ENCODE results near the gene CREBL2. TPM values are rescaled to one million over a fixed set of nuclear protein-coding genes. Genes with fewer than 3 reads are reported as not detected.

CREBL2 gene
- total and polyA plus RNA-seq, 2 of the 13 experiments (the other 11 are each of a cell fraction or from before 2014, with no cell fraction given): 6.9 to 8.4 TPM

GRCh38 chr12:12582895-12583303, 28.8 kb upstream of the CREBL2 start:
- H4K20me1 ChIP-seq (ENCODE audit: insufficient read depth, low read length): no peaks in the 10 kb centered on the region
- 1% methylated on average over 6 of the region's 6 CpGs for WGBS (ENCODE audit: low lambda C conversion rate)
- ATAC-seq (peak; percentile 68), DNase-seq (ENCODE audit: low spot score) (peak; percentile 71), FAIRE-seq (peak; percentile 51)
- BruUV-seq (replicated peaks): no TSS peak
- H3K27me3 ChIP-seq (ENCODE audit: control insufficient read depth in 1 of 2, insufficient read depth in 2 of 2, low read length in 2 of 2): no peaks in the 10 kb centered on the region
- H3K4me2 ChIP-seq (ENCODE audit: low read depth, low read length): peak overlapping the region; percentile 69
- H3K36me3 ChIP-seq (replicated peaks in 1 of 2; ENCODE audit: control insufficient read depth in 1 of 2, insufficient read depth in 2 of 2, low read length in 2 of 2): no peaks in the 10 kb centered on the region
- no peak overlapping the region for H3K9ac ChIP-seq (ENCODE audit: insufficient read depth, low read depth, low read length)
- CTCF ChIA-PET (ENCODE audit: low intra/inter-chr PET ratio, low total read pairs): no interaction called here
- intact Hi-C loops (cut with micrococcal nuclease; ENCODE audit: unreplicated experiment) (no loop called here), in situ Hi-C loops (cut with HindIII; ENCODE audit: extremely low pct_ligation_motif_present, low pct_unique_long_range_greater_than_20kb) (no loop called here)
- no peaks in the 10 kb centered on the region for H3K79me2 ChIP-seq (ENCODE audit: insufficient read depth, low read length)
- no peaks in the 10 kb centered on the region for H3K9me3 ChIP-seq (ENCODE audit: low read length)
- no peak overlapping the region for H2AFZ ChIP-seq (ENCODE audit: low read length)
- peak overlapping the region in 1 of 3 experiments; percentile 24; a peak in 1 of 6 replicates for H3K4me3 ChIP-seq (replicated peaks in 1 of 3; ENCODE audit: insufficient read depth in 1 of 3, low read depth in 2 of 3, low read length in 3 of 3)
- POLR2A ChIA-PET: no interaction called here
- no peak overlapping the region for H3K27ac ChIP-seq (ENCODE audit: extremely low read length, insufficient read depth, low read length)
- H3K4me1 ChIP-seq (ENCODE audit: insufficient read depth, low read length): peaks cover 35% of the 10 kb centered on the region
- TF ChIP-seq ZBTB26 (CRISPR knock-in tag; IDR thresholded peaks at IDR 0.05; ENCODE audit: borderline replicate concordance): no peak
- TF ChIP-seq RAD21 (CRISPR knock-in tag; IDR thresholded peaks at IDR 0.05): no peak
- TF ChIP-seq RBFOX2 (IDR thresholded peaks at IDR 0.05; ENCODE audit: low read depth, low read length): no peak
- TF ChIP-seq ZNF768 (CRISPR knock-in tag; IDR thresholded peaks at IDR 0.05): no peak
- peak; percentile 70 for TF ChIP-seq PPARG (CRISPR knock-in tag; conservative IDR thresholded peaks at IDR 0.05)
- no peak for TF ChIP-seq NAIF1 (CRISPR knock-in tag; IDR thresholded peaks at IDR 0.05; ENCODE audit: borderline replicate concordance)
- TF ChIP-seq GLI4 (CRISPR knock-in tag; IDR thresholded peaks at IDR 0.05; ENCODE audit: borderline replicate concordance): no peak
- TF ChIP-seq ATF3 (CRISPR knock-in tag; IDR thresholded peaks at IDR 0.05): no peak
- no peak for TF ChIP-seq HOXA5 (CRISPR knock-in tag; IDR thresholded peaks at IDR 0.05)
- TF ChIP-seq ZNF512B (CRISPR knock-in tag; IDR thresholded peaks at IDR 0.05; ENCODE audit: borderline replicate concordance): no peak
- no peak for TF ChIP-seq KDM1A (CRISPR knock-in tag; IDR thresholded peaks at IDR 0.05)
- TF ChIP-seq HDAC2 (CRISPR knock-in tag; IDR thresholded peaks at IDR 0.05): no peak
- no peak for TF ChIP-seq ZSCAN5A (CRISPR knock-in tag; IDR thresholded peaks at IDR 0.05; ENCODE audit: borderline replicate concordance)
- no peak for TF ChIP-seq ZNF10 (CRISPR knock-in tag; IDR thresholded peaks at IDR 0.05; ENCODE audit: borderline replicate concordance, low read depth)
- no peak for TF ChIP-seq ZBTB10 (CRISPR knock-in tag; IDR thresholded peaks at IDR 0.05; ENCODE audit: borderline replicate concordance)
- TF ChIP-seq ZC3H4 (CRISPR knock-in tag; IDR thresholded peaks at IDR 0.05; ENCODE audit: borderline replicate concordance): no peak
- no peak for TF ChIP-seq KDM4B (CRISPR knock-in tag; IDR thresholded peaks at IDR 0.05)
- 0 out of 2 replicates have a peak, but pooled peaks have one; percentile 11 for TF ChIP-seq SAP130 (CRISPR knock-in tag; IDR thresholded peaks at IDR 0.05; ENCODE audit: low read depth)

Data from HepG2 (cell line).